Dermis blood vessel endothelial cell (primary cell): ENCODE results near the gene ANP32E. TPM values are rescaled to one million over a fixed set of nuclear protein-coding genes. Genes with fewer than 3 reads are reported as not detected.

Experiments used
- total RNA-seq: library from RNA; depleted of rRNA; stranded (reverse); fragments of >200 nt; gene quantifications from 2 replicates; pipeline ENCODE4 v1.2.3, GENCODE V29; 2014

The ANP32E gene
- total RNA-seq, 1 donor from 2014 or later, result 18.2 TPM

Other genes starting within 250 kb of the ANP32E start
- 17.2 and 23.0 TPM in 2 replicates for gene OTUD7B, start 225.4 kb downstream of the ANP32E start, total RNA-seq
- gene VPS45, start 168.3 kb downstream of the ANP32E start, total RNA-seq, result 25.4 and 31.9 TPM in 2 replicates
- 31.0 and 65.9 TPM in 2 replicates for gene PLEKHO1, start 86.2 kb downstream of the ANP32E start, total RNA-seq
- not detected in 2 replicates for gene CA14, start 21.7 kb upstream of the ANP32E start, total RNA-seq
- gene APH1A, start 32.9 kb upstream of the ANP32E start, total RNA-seq, result 132 and 182 TPM in 2 replicates
- gene C1orf54, start 36.7 kb upstream of the ANP32E start, total RNA-seq, result 3.6 and 43.1 TPM in 2 replicates
- 0.33 and 1.0 TPM in 2 replicates for gene CIART, start 46.4 kb upstream of the ANP32E start, total RNA-seq
- gene MRPS21, start 57.7 kb upstream of the ANP32E start, total RNA-seq, result 35.4 and 43.4 TPM in 2 replicates
- gene PRPF3, start 85.4 kb upstream of the ANP32E start, total RNA-seq, result 40.0 and 47.5 TPM in 2 replicates
- 7.8 and 10.2 TPM in 2 replicates for gene RPRD2, start 128.0 kb upstream of the ANP32E start, total RNA-seq